Left renal cortex interstitium (tissue), 4 donors: ENCODE data around the gene SCAMP2. TPM values are rescaled to one million over a fixed set of nuclear protein-coding genes. Genes with fewer than 3 reads are reported as not detected.

Experiments
- DNase-seq, 4 donors: peaks; one replicate each; pipeline ENCODE4 v3.0.0-alpha.2; 2013; ENCODE audit warnings: low read depth in 4 of 4, low spot score in 2 of 4, missing footprints in 1 of 4
- polyA plus RNA-seq, 4 donors: library from polyadenylated mRNA; unstranded; fragments of 120-200 nt; gene quantifications; one replicate each; pipeline ENCODE4 v1.2.1, GENCODE V29; 2013; ENCODE audit not compliant: insufficient read length in 4 of 4

Gene SCAMP2
- polyA plus RNA-seq, 4 donors: 68.4 to 78.0 (median 72.7) TPM

DNA sequence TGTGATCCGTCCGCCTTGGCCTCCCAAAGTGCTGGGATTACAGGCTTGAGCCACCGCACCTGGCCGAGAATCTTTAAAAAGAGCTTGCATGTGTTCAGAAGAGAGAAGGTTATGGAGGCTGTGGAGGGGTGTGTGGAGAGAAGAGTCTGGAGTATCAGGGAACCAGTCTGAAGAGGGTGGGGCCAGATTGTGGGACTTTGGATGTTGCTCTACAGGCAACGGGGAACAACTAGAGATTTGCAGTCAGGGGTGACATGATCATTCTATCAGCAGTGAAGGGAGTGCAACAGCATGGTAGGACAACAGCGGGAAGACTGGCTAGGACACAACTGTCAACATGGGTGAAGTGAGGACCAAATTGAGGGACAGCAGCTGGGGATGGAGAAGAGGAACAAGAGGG is 8.9 kb downstream of the SCAMP2 start:
- DNase-seq: no peak

DNA sequence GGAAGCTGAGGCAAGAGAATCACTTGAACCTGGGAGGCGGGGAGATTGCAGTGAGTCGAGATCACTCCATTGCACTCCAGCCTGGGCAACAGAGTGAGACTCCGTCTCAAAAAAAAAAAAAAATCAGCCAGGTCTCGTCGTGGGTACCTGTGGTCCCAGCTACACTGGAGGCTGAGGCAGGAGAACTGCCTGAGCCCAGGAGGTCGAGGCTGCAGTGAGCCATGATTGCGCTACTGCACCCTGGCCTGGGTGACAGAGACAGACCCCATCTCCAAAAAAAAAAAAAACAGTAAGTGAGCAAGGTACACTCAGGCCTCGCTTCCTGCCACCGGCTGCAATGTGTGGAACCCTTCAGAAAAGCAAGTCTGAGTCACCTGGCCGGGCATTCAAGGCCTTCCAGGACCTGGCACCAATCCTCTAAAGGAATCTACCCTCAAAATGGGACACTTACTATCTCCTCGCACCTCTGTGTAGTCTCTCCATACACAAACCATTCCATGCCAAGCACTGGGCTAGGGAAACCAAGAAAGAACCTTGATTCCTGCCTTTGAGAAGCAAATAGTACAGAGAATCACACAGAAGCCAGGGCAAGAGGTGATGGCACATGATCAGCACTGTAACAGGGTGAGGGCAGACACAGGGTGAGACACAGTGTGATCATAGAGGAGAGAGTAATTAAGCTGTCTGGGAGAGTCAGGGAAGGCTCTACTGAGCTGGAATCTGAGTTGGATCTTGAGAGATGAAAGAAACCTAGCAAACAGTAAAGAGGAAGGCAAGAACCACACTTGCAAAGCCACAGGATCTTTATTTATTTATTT is 9.7 kb downstream of the SCAMP2 start:
- no peak for DNase-seq

DNA sequence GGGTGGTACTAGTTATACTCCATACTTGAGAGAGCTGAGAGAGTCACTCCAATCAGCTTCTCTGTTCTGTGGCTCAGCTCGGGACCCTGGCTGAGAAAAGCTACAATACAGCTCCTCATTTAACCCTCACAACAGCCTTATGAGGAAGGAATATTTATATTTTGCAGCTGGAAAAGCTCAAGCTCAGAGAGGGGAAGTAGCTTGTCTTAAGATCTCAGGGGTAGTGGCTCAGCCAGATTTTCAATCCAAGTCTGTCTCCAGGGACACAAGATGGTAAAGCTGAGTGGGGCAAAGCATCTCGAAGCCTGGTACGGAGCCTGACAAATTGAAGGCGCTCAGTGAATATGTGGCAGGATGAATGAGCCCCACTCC is 14.8 kb downstream of the SCAMP2 start:
- DNase-seq: no peak

GRCh38 chr15:74857671-74858368 is 15.3 kb downstream of the SCAMP2 start:
- DNase-seq: no peak

DNA sequence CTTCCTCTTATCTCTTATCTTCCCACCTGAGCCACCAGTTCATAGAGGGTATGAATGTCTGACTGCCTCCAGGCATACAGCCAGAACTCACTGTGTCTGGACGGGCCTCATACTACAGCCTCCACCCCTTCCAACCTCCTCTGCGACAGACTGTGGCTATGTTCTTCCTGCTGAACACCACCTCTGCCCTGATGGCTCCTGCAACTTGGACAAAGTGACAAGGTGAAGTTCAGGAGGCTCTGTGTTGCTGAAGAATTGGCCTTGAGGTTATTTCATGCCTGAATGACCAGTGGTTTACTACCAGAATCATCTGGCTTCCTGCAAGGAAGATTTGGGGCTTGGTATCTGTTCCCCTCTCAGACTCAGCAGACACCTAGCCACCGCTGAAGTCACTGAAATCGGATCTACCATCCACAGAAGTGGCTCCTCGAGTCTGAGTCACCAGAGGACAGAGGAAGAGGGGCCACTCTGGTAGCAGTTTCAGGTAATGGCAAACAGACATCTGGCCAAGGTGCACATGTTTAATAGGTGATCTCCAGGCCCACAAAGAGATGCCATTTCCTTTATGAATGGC is 16.0 kb downstream of the SCAMP2 start:
- no peak for DNase-seq

- DNase-seq: no peak
These were observed 16.6 kb downstream of the SCAMP2 start for GRCh38 chr15:74856537-74856936.

- no peak for DNase-seq
These were observed 17.3 kb downstream of the SCAMP2 start for GRCh38 chr15:74855857-74856256.

GRCh38 chr15:74854453-74855022 is 18.6 kb downstream of the SCAMP2 start:
- no peak for DNase-seq

DNA sequence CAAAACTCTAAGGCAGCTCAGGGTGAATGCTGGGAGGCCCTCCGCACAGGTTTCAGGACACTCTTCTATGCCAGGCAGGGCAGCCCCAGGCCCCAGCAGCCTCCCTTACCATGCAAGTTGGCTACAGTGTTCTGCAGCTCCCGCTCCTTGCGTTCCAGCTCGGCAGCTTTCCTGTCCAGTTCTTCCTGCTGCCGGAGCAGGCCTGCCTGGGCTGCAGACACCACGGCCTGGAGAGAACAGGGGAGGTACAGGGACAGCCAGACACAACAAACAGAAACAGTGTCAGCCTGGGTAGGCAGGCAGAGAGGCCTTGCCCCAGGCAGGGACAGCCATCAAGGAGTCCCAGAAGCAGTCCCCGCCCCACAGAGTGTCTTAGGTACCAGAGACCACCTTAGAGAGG is 21.2 kb downstream of the SCAMP2 start:
- no peak for DNase-seq

DNA sequence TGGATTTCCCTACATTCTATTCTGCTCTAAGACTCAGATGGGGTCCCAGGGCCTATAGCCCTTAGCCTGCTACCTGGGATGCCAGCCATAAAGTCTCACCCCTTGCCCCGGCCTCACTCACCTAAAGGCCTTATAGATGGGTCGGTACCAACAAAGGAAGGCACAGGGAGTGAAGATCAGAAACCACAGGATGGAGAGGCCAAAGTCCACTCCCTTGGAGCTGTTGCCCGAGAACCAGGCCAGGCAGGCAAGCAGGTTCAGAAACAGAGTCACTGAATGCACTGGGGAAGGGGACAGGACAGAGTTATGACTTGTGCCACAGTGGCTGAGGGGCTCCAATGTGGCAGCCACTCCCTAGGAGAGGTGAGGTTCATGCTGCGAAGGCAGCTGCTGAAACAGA is 22.8 kb downstream of the SCAMP2 start:
- no peak for DNase-seq

GRCh38 chr15:74847432-74847831 is 25.7 kb downstream of the SCAMP2 start:
- DNase-seq: no peak

DNA sequence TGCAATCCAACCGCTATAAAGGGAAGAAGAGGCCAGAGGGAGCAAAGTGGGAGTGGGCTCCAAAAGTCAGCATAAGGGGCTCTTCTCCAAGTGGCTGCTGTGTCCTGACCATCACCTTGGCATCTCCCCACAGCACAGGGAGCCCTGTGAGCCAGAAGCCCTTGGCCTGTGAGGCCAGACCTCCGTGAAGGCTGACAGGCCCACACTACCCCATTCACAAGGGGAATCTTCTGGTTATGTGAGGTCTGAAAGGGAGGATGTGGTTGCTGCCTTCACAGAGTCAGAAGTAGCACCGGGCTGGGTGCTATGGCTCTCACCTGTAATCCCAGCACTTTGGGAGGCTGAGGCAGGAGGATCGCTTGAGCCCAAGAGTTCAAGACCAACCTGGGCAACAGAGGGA is 27.6 kb downstream of the SCAMP2 start:
- DNase-seq: no peak

DNA sequence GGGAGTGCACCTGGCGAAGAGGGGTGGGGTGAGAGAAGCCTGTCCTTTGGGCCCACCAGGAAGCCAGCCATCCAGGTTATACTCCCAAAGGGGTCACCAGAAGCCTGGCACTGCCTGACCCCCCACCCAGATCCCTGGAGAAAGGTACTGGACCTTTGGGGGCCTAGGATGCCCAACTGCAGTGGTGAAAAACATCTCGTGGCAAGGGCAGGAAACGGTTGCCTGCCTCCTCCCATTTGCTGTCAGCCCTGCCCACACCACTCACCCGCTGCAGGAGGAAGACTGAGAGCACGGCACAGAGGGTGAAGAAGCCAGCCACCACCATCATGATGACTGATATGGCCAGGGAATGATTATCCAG is 28.0 kb downstream of the SCAMP2 start:
- no peak for DNase-seq

DNA sequence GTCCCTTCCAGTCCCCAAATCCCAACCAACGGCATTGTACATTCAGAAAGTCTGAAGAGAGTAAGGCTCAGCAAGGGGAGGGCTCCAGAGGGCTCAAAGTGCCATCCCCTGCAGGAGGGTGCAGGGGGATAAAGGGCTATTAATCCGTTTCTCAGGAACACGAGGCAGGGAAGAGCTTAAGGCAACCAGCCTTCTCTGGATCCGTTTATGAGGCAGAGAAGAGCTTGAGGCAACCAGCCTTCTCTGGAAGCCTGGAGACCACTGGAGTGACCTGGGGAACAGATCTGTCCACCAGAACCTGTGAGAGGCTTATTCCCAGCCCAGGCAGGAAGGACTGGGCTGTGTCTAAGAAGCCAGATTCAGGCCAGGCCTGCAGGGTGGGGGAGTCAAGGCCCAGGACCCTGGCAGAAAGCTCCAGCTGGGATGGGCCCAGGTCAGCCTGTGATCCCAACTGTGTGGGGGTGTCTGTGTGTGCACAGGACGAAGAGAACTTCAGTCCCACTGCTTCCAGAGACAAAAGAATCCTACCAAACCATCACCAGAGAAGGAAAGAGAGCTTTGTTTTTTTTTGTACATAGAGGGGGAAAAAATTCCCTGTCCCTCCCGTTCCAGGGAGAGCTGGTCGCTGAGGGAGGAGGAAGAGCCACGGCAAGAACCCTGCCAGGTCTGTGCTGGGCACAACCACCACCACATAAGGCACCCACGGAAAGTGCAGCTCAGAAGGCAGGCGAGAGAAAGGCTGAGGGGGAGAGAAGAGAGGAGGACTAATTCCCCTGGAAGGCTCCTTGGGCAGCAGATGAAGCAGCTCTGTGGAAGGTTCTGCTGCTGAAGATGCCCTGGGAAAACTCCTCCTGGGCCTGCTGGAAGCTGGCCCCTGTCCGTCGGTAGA is 28.6 kb downstream of the SCAMP2 start:
- no peak for DNase-seq

DNA sequence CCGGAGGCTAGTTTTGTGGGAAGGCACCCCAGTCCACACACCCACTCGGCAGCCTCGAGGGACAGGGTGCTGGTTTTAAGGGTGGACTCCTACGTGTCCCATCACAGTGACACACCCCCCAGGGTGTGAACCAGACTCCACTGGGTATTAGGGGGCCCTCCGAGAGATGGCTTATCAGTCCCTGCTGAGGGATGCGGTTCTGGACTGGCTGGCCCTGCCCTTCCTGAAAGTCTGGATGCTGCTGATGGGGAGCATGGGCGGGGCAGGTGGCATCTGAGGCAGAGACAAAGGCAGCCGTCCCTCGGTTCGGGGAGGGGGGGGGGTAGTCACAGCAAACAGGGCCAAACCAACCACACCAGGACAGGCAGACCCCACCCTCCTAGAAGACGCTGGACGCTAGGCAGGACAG is 29.3 kb downstream of the SCAMP2 start:
- DNase-seq: no peak

DNA sequence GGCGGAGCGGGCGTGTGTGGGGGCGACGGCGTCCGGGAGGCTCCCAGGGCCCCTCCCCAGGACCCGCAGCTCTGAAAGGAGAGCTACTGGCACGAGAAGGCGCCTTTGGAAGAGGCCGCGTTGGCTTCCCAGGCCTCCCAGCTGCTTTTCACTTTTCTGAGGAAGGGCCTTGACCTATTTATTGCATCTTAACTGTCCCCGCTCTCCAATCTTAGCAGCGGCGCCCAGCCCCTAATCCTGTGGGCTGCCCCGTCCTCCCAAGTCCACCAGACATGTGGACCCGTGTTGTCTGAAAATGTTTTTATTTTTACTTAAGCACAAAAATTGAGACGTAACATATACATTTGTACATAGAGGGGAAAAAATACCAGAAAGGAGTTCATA is 29.7 kb downstream of the SCAMP2 start:
- DNase-seq: no peak

GRCh38 chr15:74842581-74843444 is 30.4 kb downstream of the SCAMP2 start, which contains the start of gene ULK3:
Gene ULK3, minus strand, starts transcription at chr15:74843156. Its CDS starts 51 bp downstream, at chr15:74843105.
- DNase-seq: peak; percentile 63 to 81 (median 68)

DNA sequence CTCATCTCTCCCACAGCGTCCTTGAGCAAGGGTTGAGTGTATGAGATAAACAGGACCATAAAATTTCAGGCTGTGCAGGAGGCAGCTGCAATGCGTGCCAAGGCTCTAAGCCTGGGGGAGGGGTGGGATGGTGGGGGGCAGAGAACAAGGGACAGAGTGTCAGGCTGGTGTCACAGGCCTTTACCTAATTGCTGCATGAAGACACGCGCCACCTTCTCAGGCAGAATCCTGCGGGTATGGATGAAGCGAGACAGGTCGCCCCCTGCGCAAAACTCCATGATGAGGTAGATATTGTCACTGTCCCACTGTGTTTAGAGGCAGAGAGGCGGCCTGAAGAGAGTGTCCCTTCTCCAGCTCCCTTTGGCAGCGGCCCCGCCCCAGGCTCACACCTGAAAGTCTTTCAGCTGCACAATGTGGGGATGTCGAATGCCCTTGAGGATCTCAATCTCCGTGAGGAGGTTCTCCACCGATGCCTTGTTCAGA is 31.2 kb downstream of the SCAMP2 start:
- DNase-seq: no peak
